Thoracic aorta (tissue), 2 donors: Measurements from ENCODE around the gene SCARF1. TPM values are rescaled to one million over a fixed set of nuclear protein-coding genes. Genes with fewer than 3 reads are reported as not detected.

ENCODE experiments used
- ATAC-seq: fragments of 150-250 bp; one replicate; pipeline ENCODE4 v1.8.0; 2017; ENCODE audit warnings: low read depth; ENCODE audit not compliant: insufficient number of reproducible peaks, low FRiP score
- DNase-seq: peaks from one replicate; pipeline ENCODE4 v3.0.0-alpha.2; 2020; ENCODE audit warnings: low spot score
- H3K27ac ChIP-seq, 2 donors: fragments of 200-600 bp; sonication (generic); 1 replicate in 1 of 2; 2 replicates in 1 of 2; pipeline ENCODE4 v1.5.1; 2016; ENCODE audit warnings: mild to moderate bottlenecking in 2 of 2, moderate library complexity in 2 of 2
- H3K27me3 ChIP-seq: fragments of 200-600 bp; sonication (generic); replicated peaks from 2 replicates; pipeline ENCODE4 v1.6.0; 2016; ENCODE audit warnings: mild to moderate bottlenecking; ENCODE audit not compliant: insufficient read depth
- H3K36me3 ChIP-seq: fragments of 200-600 bp; sonication (generic); one replicate; pipeline ENCODE4 v1.5.1; 2016
- H3K4me1 ChIP-seq, 2 donors: fragments of 200-600 bp; sonication (generic); 1 replicate in 1 of 2; 2 replicates in 1 of 2; pipeline versions ENCODE4 v1.5.1 to v1.6.0; 2016; ENCODE audit warnings: low read depth in 2 of 2, mild to moderate bottlenecking in 1 of 2; ENCODE audit not compliant: control insufficient read depth in 1 of 2
- H3K4me3 ChIP-seq: fragments of 200-600 bp; sonication (generic); 2 replicates; pipeline ENCODE4 v1.5.1; 2016; ENCODE audit warnings: mild to moderate bottlenecking
- H3K9me3 ChIP-seq: fragments of 200-600 bp; sonication (generic); 2 replicates; pipeline ENCODE4 v1.5.1; 2016
- total RNA-seq, 2 donors: library from RNA; depleted of rRNA; stranded (reverse); fragments of >200 nt; gene quantifications; one replicate each; pipeline versions ENCODE4 v1.1.0 to v1.2.3, GENCODE V29; 2016
- TF ChIP-seq, protein P1 (sequence below): fragments of 200-600 bp; sonication (generic); IDR thresholded peaks from one replicate; pipeline ENCODE4 v1.5.1; 2019; ENCODE audit warnings: antibody characterized with exemption

Gene SCARF1
- total RNA-seq, 2 donors from 2014 or later = 17.6 to 19.1 TPM

DNA sequence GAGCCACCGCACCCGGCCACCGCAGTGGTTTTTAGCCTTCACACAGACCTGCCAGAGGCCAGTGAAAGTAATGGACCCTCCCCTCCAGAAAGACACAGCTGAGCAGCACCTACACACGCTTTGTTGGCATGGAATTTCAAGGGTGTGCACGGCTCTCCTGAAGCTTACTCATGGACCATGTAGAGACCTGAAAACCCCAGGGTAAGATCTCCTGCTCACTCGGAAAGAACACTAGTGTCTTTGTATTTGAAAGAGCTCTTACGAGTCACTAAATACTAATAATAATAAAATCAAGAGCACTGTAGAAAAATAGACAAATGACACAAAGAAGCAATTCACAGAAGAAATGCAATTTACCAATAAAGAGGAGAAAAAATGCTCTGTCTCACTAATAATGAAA lies 36.9 kb downstream of the SCARF1 start:
- peaks cover 0 to 7% of the 10 kb centered on the region in 2 donors for H3K4me1 ChIP-seq
- peak overlapping the region in 1 of 2 donors; percentile 26 for H3K27ac ChIP-seq
- DNase-seq (no peak), ATAC-seq (no peak)
- H3K27me3 ChIP-seq = no peaks in the 10 kb centered on the region
- no peaks in the 10 kb centered on the region for H3K9me3 ChIP-seq
- TF ChIP-seq, protein P1, sequence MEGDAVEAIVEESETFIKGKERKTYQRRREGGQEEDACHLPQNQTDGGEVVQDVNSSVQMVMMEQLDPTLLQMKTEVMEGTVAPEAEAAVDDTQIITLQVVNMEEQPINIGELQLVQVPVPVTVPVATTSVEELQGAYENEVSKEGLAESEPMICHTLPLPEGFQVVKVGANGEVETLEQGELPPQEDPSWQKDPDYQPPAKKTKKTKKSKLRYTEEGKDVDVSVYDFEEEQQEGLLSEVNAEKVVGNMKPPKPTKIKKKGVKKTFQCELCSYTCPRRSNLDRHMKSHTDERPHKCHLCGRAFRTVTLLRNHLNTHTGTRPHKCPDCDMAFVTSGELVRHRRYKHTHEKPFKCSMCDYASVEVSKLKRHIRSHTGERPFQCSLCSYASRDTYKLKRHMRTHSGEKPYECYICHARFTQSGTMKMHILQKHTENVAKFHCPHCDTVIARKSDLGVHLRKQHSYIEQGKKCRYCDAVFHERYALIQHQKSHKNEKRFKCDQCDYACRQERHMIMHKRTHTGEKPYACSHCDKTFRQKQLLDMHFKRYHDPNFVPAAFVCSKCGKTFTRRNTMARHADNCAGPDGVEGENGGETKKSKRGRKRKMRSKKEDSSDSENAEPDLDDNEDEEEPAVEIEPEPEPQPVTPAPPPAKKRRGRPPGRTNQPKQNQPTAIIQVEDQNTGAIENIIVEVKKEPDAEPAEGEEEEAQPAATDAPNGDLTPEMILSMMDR = no peak
- no peaks in the 10 kb centered on the region for H3K36me3 ChIP-seq
- no peak overlapping the region for H3K4me3 ChIP-seq

DNA sequence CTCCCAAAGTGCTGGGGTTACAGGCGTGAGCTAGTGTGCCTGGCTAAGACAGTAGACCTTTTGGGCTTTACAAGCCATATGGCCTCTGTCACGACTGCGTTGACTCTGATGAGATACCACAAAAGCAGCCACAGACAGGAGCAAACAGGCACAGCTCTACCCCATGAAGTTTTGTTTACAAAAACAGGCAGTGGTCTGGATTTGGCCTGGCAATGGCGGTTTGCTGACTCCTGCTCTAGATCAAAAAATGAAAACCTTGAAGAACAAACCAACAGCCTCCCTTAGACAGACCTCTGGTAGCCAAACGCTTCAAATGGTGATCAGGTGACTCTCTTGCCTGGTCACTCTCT lies 37.6 kb downstream of the SCARF1 start:
- peak overlapping the region in 1 of 2 donors; percentile 26 for H3K27ac ChIP-seq
- H3K4me1 ChIP-seq = peaks cover 0 to 7% of the 10 kb centered on the region in 2 donors
- no peaks in the 10 kb centered on the region for H3K36me3 ChIP-seq
- DNase-seq (no peak), ATAC-seq (no peak)
- H3K9me3 ChIP-seq = no peaks in the 10 kb centered on the region
- no peak overlapping the region for H3K4me3 ChIP-seq
- no peaks in the 10 kb centered on the region for H3K27me3 ChIP-seq
- TF ChIP-seq, protein P1 = no peak

DNA sequence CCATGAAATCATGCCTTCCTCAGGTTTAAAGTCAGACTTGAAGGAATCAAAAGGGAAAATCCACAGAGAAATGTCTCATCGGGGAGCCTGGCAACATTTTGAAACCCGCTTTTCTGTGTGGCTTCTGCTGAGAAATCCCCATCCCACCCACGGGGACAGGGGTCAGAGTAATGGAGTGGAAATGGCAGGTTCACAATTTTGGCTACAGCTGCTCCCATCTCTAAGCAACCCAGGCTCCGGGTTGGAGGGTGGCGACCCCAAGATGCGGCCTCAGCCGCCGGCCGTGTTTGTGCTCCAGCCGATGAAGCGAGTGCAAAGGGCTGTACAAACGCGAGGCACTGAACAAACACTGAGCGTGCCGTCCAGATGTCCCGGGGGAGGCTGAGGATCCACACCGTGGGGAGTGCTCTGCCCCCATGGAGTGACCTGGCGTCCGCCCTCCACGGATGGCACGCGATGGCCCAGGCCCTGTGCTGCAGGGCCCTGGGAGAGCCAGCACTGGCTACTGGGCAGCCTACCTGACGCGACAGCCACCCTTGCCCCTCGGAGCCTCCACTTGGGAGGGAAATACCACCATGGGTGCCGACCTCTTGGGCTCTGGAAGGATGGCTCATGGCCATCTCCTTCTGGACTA lies 39.1 kb downstream of the SCARF1 start:
- Histone ChIP-seq H3K9me3 (no peaks in the 10 kb centered on the region), H3K27ac (peak overlapping the region in 1 of 2 donors; percentile 49), H3K36me3 (no peaks in the 10 kb centered on the region), H3K4me3 (no peak overlapping the region), H3K4me1 (peaks cover 0 to 7% of the 10 kb centered on the region in 2 donors), H3K27me3 (no peaks in the 10 kb centered on the region)
- TF ChIP-seq, protein P1 = no peak
- ATAC-seq (no peak), DNase-seq (no peak)

DNA sequence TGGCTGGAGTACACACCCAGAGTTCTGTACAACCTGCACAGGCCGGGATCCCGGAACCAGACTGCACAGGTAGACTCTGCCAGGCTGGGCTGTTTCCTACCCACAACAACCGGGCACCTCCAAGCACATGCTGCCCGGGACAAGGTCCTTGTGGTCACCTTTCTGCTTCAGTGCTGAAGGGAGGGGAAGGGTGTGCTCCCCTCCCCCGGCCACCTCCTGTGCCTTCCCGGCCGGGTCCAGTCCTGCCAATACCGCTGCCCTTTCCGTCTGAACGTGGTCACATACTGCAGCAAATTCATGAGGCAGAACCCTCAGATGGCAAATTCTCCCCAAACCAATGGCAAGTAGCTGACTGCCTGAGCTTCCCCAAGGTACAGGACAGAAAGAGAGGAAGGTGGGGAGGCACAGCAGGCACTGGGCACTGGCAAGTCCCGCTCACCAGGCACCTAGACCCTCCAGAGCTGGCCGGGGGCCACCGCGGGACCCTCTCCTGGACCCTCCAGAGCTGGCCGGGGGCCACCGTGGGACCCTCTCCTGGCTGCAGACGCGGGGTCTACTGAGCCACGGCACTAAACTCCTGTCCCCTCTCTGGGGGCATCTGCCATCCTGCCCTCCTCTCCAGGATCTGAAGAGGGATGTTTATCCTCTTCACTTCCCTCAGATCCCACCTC lies 39.7 kb downstream of the SCARF1 start:
- no peaks in the 10 kb centered on the region for H3K36me3 ChIP-seq
- H3K27me3 ChIP-seq = no peaks in the 10 kb centered on the region
- H3K9me3 ChIP-seq = no peaks in the 10 kb centered on the region
- DNase-seq (no peak), ATAC-seq (no peak)
- peaks cover 0 to under 1% of the 10 kb centered on the region in 2 donors for H3K4me1 ChIP-seq
- H3K27ac ChIP-seq = peak overlapping the region in 1 of 2 donors; percentile 17
- TF ChIP-seq, protein P1 = no peak
- no peak overlapping the region for H3K4me3 ChIP-seq

DNA sequence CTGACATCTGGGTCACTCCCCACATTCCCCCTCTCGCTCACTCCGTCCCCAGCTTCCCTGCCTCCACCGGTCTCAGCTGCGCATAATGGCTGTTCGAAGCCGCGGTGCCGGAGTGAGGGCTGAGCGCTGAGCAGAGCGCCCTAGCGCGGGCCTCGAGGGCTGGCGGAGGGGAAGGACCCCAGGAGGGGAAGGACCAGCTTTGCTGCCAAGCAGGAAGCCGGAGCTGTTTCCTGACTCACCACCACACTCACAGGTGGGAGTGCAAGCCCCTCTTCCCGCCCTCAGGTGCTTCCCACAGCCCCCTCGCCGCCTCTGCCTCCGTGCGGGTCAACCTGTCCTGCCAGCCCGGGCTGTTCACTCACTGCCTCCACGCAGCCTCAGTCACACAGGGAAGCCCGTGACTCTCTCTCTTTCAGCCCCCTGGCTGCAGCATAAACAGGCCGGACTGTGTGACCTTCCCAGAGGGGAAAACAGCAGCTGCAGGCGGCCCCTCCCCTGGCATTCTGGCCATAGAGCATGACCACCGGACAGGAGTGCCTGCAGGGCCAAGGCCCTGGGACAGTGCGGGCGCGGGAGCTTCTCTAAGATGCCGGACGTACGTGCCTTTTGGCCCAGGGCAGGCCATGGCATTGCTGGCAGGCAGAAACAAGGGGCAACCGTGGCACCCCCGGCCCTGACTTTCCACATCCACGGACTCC lies 40.6 kb downstream of the SCARF1 start:
- Histone ChIP-seq H3K27ac (no peak overlapping the region), H3K9me3 (no peaks in the 10 kb centered on the region), H3K36me3 (no peaks in the 10 kb centered on the region), H3K27me3 (no peaks in the 10 kb centered on the region), H3K4me3 (no peak overlapping the region), H3K4me1 (no peaks in the 10 kb centered on the region)
- TF ChIP-seq, protein P1 = no peak
- ATAC-seq (no peak), DNase-seq (no peak)
